Thyroid gland (tissue), 4 donors: ENCODE data around the gene AIF1. TPM values are rescaled to one million over a fixed set of nuclear protein-coding genes. Genes with fewer than 3 reads are reported as not detected.
A peak's percentile ranks its signal among the peaks of the same experiment; 100 is the strongest.

Experiments used
- DNase-seq, 2 donors: peaks; one replicate each; pipeline ENCODE4 v3.0.0-alpha.2; 2019
- H3K27ac ChIP-seq, 3 donors: fragments of 200-600 bp; sonication (generic); 1 replicate in 2 of 3; 2 replicates in 1 of 3; pipeline ENCODE4 v1.5.1; 2016 to 2019; ENCODE audit warnings: mild to moderate bottlenecking in 1 of 3, moderate library complexity in 1 of 3
- H3K27me3 ChIP-seq: fragments of 200-600 bp; sonication (generic); one replicate; pipeline ENCODE4 v1.5.1; 2019
- H3K36me3 ChIP-seq, 2 donors: fragments of 200-600 bp; sonication (generic); one replicate each; pipeline ENCODE4 v1.5.1; 2016 to 2019
- H3K4me1 ChIP-seq, 2 donors: fragments of 200-600 bp; sonication (generic); one replicate each; pipeline ENCODE4 v1.5.1; 2017 to 2019
- H3K4me3 ChIP-seq, 3 donors: fragments of 200-600 bp; sonication (generic); replicated peaks in 1 of 3; 1 replicate in 2 of 3; 2 replicates in 1 of 3; pipeline ENCODE4 v1.5.1; 2016; ENCODE audit warnings: mild to moderate bottlenecking in 1 of 3
- H3K9me3 ChIP-seq: fragments of 200-600 bp; sonication (generic); one replicate; pipeline ENCODE4 v1.5.1; 2017
- POLR2A ChIP-seq, 2 donors: fragments of 450-650 bp; IDR thresholded peaks; one replicate each; pipeline ENCODE4 v1.6.1; 2017; ENCODE audit warnings: antibody characterized with exemption in 2 of 2, mild to moderate bottlenecking in 2 of 2, moderate library complexity in 1 of 2
- WGBS, 2 donors: methylation state at CpG; one replicate each; pipeline ENCODE4 v1.1.5; 2017; 5-methylcytosine and 5-hydroxymethylcytosine counted together
- intact Hi-C: fragments of 100-400 bp; cut with DNase I; formaldehyde crosslinking; loops from one replicate; pipeline ENCODE4 v1.15.1; 2023
- total RNA-seq, 4 donors: library from RNA; depleted of rRNA; stranded (reverse); fragments of >200 nt; gene quantifications; one replicate each; pipeline ENCODE4 v1.2.3, GENCODE V29; 2016
- TF ChIP-seq, protein P1 (sequence below), 6 experiments: fragments of 200-600 bp in 3 of 6; fragments of 450-650 bp in 3 of 6; sonication (generic) in 3 of 6; IDR thresholded peaks; one replicate each; pipeline ENCODE4 v1.5.1; 2016 to 2019; ENCODE audit warnings: antibody characterized with exemption in 6 of 6, mild to moderate bottlenecking in 2 of 6, inconsistent platforms in 1 of 6, moderate library complexity in 1 of 6

AIF1 gene
- total RNA-seq, 4 donors from 2014 or later = 8.1 to 37.8 (median 17.6) TPM

DNA sequence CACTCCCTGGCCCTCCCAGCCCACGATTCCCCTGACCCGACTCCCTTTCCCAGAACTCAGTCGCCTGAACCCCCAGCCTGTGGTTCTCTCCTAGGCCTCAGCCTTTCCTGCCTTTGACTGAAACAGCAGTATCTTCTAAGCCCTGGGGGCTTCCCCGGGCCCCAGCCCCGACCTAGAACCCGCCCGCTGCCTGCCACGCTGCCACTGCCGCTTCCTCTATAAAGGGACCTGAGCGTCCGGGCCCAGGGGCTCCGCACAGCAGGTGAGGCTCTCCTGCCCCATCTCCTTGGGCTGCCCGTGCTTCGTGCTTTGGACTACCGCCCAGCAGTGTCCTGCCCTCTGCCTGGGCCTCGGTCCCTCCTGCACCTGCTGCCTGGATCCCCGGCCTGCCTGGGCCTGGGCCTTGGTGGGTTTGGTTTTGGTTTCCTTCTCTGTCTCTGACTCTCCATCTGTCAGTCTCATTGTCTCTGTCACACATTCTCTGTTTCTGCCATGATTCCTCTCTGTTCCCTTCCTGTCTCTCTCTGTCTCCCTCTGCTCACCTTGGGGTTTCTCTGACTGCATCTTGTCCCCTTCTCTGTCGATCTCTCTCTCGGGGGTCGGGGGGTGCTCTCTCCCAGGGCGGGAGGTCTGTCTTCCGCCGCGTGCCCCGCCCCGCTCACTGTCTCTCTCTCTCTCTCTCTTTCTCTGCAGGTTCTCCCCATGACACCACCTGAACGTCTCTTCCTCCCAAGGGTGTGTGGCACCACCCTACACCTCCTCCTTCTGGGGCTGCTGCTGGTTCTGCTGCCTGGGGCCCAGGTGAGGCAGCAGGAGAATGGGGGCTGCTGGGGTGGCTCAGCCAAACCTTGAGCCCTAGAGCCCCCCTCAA is 42.8 kb upstream of the AIF1 start, which contains the start of gene LTA:
Gene LTA, plus strand, starts transcription at position 249 of the 871 bp plus-strand sequence. Its CDS starts 454 bp downstream, at position 703.
- H3K27ac ChIP-seq = no peak within 1 kb of the TSS
- H3K9me3 ChIP-seq = no peaks in the 10 kb centered on the region
- TF ChIP-seq, protein P1, sequence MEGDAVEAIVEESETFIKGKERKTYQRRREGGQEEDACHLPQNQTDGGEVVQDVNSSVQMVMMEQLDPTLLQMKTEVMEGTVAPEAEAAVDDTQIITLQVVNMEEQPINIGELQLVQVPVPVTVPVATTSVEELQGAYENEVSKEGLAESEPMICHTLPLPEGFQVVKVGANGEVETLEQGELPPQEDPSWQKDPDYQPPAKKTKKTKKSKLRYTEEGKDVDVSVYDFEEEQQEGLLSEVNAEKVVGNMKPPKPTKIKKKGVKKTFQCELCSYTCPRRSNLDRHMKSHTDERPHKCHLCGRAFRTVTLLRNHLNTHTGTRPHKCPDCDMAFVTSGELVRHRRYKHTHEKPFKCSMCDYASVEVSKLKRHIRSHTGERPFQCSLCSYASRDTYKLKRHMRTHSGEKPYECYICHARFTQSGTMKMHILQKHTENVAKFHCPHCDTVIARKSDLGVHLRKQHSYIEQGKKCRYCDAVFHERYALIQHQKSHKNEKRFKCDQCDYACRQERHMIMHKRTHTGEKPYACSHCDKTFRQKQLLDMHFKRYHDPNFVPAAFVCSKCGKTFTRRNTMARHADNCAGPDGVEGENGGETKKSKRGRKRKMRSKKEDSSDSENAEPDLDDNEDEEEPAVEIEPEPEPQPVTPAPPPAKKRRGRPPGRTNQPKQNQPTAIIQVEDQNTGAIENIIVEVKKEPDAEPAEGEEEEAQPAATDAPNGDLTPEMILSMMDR (IDR thresholded peaks at IDR 0.05) = no peak
- H3K4me3 ChIP-seq = no peak within 1 kb of the TSS
- WGBS, 2 donors = 86 to 89% methylated on average over 27 of the region's 27 CpGs
- intact Hi-C loops = no loop called here
- H3K36me3 ChIP-seq = no peaks in the 10 kb centered on the region
- no peak for DNase-seq
- H3K4me1 ChIP-seq = no peaks in the 10 kb centered on the region
- H3K27me3 ChIP-seq = no peaks in the 10 kb centered on the region

DNA sequence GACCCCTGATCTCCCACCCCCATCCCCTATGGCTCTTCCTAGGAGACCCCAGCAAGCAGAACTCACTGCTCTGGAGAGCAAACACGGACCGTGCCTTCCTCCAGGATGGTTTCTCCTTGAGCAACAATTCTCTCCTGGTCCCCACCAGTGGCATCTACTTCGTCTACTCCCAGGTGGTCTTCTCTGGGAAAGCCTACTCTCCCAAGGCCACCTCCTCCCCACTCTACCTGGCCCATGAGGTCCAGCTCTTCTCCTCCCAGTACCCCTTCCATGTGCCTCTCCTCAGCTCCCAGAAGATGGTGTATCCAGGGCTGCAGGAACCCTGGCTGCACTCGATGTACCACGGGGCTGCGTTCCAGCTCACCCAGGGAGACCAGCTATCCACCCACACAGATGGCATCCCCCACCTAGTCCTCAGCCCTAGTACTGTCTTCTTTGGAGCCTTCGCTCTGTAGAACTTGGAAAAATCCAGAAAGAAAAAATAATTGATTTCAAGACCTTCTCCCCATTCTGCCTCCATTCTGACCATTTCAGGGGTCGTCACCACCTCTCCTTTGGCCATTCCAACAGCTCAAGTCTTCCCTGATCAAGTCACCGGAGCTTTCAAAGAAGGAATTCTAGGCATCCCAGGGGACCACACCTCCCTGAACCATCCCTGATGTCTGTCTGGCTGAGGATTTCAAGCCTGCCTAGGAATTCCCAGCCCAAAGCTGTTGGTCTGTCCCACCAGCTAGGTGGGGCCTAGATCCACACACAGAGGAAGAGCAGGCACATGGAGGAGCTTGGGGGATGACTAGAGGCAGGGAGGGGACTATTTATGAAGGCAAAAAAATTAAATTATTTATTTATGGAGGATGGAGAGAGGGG is 41.6 kb upstream of the AIF1 start:
- Histone ChIP-seq H3K4me1 (no peaks in the 10 kb centered on the region), H3K36me3 (no peaks in the 10 kb centered on the region), H3K27ac (no peak overlapping the region), H3K27me3 (no peaks in the 10 kb centered on the region), H3K4me3 (no peak overlapping the region), H3K9me3 (no peaks in the 10 kb centered on the region)
- intact Hi-C loops = no loop called here
- WGBS, 2 donors = 87 to 89% methylated on average over 9 of the region's 9 CpGs
- DNase-seq = no peak
- TF ChIP-seq, protein P1 (IDR thresholded peaks at IDR 0.05) = no peak
- TF ChIP-seq POLR2A (IDR thresholded peaks at IDR 0.05) = no peak

DNA sequence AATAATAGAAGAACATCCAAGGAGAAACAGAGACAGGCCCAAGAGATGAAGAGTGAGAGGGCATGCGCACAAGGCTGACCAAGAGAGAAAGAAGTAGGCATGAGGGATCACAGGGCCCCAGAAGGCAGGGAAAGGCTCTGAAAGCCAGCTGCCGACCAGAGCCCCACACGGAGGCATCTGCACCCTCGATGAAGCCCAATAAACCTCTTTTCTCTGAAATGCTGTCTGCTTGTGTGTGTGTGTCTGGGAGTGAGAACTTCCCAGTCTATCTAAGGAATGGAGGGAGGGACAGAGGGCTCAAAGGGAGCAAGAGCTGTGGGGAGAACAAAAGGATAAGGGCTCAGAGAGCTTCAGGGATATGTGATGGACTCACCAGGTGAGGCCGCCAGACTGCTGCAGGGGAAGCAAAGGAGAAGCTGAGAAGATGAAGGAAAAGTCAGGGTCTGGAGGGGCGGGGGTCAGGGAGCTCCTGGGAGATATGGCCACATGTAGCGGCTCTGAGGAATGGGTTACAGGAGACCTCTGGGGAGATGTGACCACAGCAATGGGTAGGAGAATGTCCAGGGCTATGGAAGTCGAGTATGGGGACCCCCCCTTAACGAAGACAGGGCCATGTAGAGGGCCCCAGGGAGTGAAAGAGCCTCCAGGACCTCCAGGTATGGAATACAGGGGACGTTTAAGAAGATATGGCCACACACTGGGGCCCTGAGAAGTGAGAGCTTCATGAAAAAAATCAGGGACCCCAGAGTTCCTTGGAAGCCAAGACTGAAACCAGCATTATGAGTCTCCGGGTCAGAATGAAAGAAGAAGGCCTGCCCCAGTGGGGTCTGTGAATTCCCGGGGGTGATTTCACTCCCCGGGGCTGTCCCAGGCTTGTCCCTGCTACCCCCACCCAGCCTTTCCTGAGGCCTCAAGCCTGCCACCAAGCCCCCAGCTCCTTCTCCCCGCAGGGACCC is 40.6 kb upstream of the AIF1 start:
- Histone ChIP-seq H3K9me3 (no peaks in the 10 kb centered on the region), H3K4me1 (no peaks in the 10 kb centered on the region), H3K27me3 (no peaks in the 10 kb centered on the region), H3K36me3 (no peaks in the 10 kb centered on the region), H3K27ac (no peak overlapping the region), H3K4me3 (no peak overlapping the region)
- no peak for DNase-seq
- TF ChIP-seq, protein P1 (IDR thresholded peaks at IDR 0.05) = no peak
- no peak for TF ChIP-seq POLR2A (IDR thresholded peaks at IDR 0.05)
- 82 to 85% methylated on average over 14 of the region's 14 CpGs for WGBS, 2 donors
- intact Hi-C loops = no loop called here

DNA sequence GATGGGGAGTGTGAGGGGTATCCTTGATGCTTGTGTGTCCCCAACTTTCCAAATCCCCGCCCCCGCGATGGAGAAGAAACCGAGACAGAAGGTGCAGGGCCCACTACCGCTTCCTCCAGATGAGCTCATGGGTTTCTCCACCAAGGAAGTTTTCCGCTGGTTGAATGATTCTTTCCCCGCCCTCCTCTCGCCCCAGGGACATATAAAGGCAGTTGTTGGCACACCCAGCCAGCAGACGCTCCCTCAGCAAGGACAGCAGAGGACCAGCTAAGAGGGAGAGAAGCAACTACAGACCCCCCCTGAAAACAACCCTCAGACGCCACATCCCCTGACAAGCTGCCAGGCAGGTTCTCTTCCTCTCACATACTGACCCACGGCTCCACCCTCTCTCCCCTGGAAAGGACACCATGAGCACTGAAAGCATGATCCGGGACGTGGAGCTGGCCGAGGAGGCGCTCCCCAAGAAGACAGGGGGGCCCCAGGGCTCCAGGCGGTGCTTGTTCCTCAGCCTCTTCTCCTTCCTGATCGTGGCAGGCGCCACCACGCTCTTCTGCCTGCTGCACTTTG is 39.6 kb upstream of the AIF1 start, which contains the start of gene TNF:
Gene TNF, plus strand, starts transcription at position 231 of the 567 bp plus-strand sequence. Its CDS starts 177 bp downstream, at position 408.
- Histone ChIP-seq H3K27me3 (no peaks in the 10 kb centered on the region), H3K9me3 (no peaks in the 10 kb centered on the region), H3K4me1 (no peaks in the 10 kb centered on the region), H3K27ac (no peak within 1 kb of the TSS), H3K36me3 (no peaks in the 10 kb centered on the region), H3K4me3 (no peak within 1 kb of the TSS)
- intact Hi-C loops = no loop called here
- DNase-seq = peak in 1 of 2 donors; percentile 8
- WGBS, 2 donors = 44 to 52% methylated on average over 16 to 19 of the region's 19 CpGs
- TF ChIP-seq, protein P1 (IDR thresholded peaks at IDR 0.05) = no peak
- TF ChIP-seq POLR2A (IDR thresholded peaks at IDR 0.05) = no peak
